K562 (cell line): ENCODE results near the gene KCTD7. TPM values are rescaled to one million over a fixed set of nuclear protein-coding genes. Genes with fewer than 3 reads are reported as not detected.
A peak's percentile ranks its signal among the peaks of the same experiment; 100 is the strongest.

Experiments
- ESRRA ChIP-seq: fragments of 450-650 bp; IDR thresholded peaks from 2 replicates; pipeline ENCODE4 v1.6.1; 2014; ENCODE audit warnings: low read depth, mild to moderate bottlenecking, moderate library complexity, borderline replicate concordance
- HSF4 ChIP-seq: fragments of 250-450 bp; sonication (Bioruptor Pico); IDR thresholded peaks from 2 replicates; pipeline ENCODE4 v2.1.2; 2022; ENCODE audit warnings: mild to moderate bottlenecking, moderate library complexity, borderline replicate concordance
- MXI1 ChIP-seq: IDR thresholded peaks from 2 replicates; pipeline ENCODE4 v1.6.1; 2011; ENCODE audit warnings: low read depth, mild to moderate bottlenecking, improper control_type of control experiment, low read length
- NFE2L1 ChIP-seq: fragments of 450-650 bp; IDR thresholded peaks from 2 replicates; pipeline ENCODE4 v1.6.1; 2016; ENCODE audit warnings: missing genetic modification characterization, low read depth, mild to moderate bottlenecking, missing compliant biosample characterization, moderate library complexity, borderline replicate concordance
- NFXL1 ChIP-seq: fragments of 450-650 bp; formaldehyde crosslinking; IDR thresholded peaks from 2 replicates; pipeline ENCODE4 v1.4.0; 2021; ENCODE audit warnings: mild to moderate bottlenecking
- NR2C2 ChIP-seq, 2 experiments: fragments of 200-800 bp in 1 of 2; sonication (Bioruptor generic) in 1 of 2; sonication (generic) in 1 of 2; formaldehyde crosslinking in 1 of 2; IDR thresholded peaks; 2 replicates each; pipeline versions ENCODE4 v1.6.1 to v1.8.0; 2016 to 2022; ENCODE audit warnings: mild to moderate bottlenecking in 1 of 2, missing compliant biosample characterization in 1 of 2, missing genetic modification characterization in 1 of 2, missing genetic modification reagents in 1 of 2
- PCBP2 ChIP-seq: fragments of 200-400 bp; formaldehyde crosslinking; IDR thresholded peaks from 2 replicates; pipeline ENCODE4 v1.6.1; 2018; ENCODE audit warnings: low read length, low read depth, mild to moderate bottlenecking, moderate library complexity; ENCODE audit not compliant: poor library complexity, severe bottlenecking
- PTRF ChIP-seq: fragments of 450-650 bp; IDR thresholded peaks from 2 replicates; pipeline ENCODE4 v1.6.1; 2016; ENCODE audit warnings: mild to moderate bottlenecking, missing genetic modification characterization, missing compliant biosample characterization
- RAD51 ChIP-seq: fragments of 450-650 bp; IDR thresholded peaks from 2 replicates; pipeline ENCODE4 v1.7.1; 2016; ENCODE audit warnings: low read depth, mild to moderate bottlenecking, borderline replicate concordance
- RHOXF2B ChIP-seq: fragments of 250-450 bp; sonication (Bioruptor Pico); conservative IDR thresholded peaks from 2 replicates; pipeline ENCODE4 v1.5.1; 2021
- SETDB1 ChIP-seq: IDR thresholded peaks from one replicate; pipeline ENCODE4 v1.6.1; 2012; ENCODE audit warnings: low read length, control low read depth, inconsistent platforms
- SMARCA4 ChIP-seq: fragments of 450-650 bp; IDR thresholded peaks from 2 replicates; pipeline ENCODE4 v1.6.1; 2016
- U2AF2 ChIP-seq: fragments of 200-400 bp; formaldehyde crosslinking; optimal IDR thresholded peaks from 2 replicates; pipeline ENCODE3; 2017; ENCODE audit warnings: low read depth, mild to moderate bottlenecking, low read length
- USF2 ChIP-seq: sonication (generic); formaldehyde crosslinking; IDR thresholded peaks from 2 replicates; pipeline ENCODE4 v1.5.0; 2020; ENCODE audit warnings: missing genetic modification reagents
- ZNF282 ChIP-seq: sonication (generic); formaldehyde crosslinking; IDR thresholded peaks from 2 replicates; pipeline ENCODE4 v1.8.1; 2023; ENCODE audit warnings: missing genetic modification reagents
- ZNF408 ChIP-seq: fragments of 250-450 bp; sonication (Bioruptor Pico); IDR thresholded peaks from 2 replicates; pipeline ENCODE4 v1.4.0; 2020; ENCODE audit warnings: low read depth, mild to moderate bottlenecking, moderate library complexity
- ZNF551 ChIP-seq: fragments of 250-450 bp; sonication (Bioruptor Pico); IDR thresholded peaks from 2 replicates; pipeline ENCODE4 v1.5.0; 2021; ENCODE audit warnings: mild to moderate bottlenecking, moderate library complexity
- ZNF609 ChIP-seq: sonication (generic); formaldehyde crosslinking; IDR thresholded peaks from 2 replicates; pipeline ENCODE4 v1.8.1; 2023; ENCODE audit warnings: missing genetic modification reagents, mild to moderate bottlenecking, borderline replicate concordance
- ZNF696 ChIP-seq: fragments of 250-450 bp; sonication (Bioruptor Pico); conservative IDR thresholded peaks from 2 replicates; pipeline ENCODE4 v1.4.0; 2020; ENCODE audit warnings: mild to moderate bottlenecking, moderate library complexity
- polyA plus RNA-seq, 8 experiments: library from polyadenylated mRNA; depleted of rRNA in 4 of 8; stranded (reverse) in 5 of 8; unstranded in 3 of 8; fragments of >200 nt; fragmentation: Nextera tagmentation in 2 of 8; fragmentation: Illumina TruSeq in 1 of 8; extraction: Ambion mirVana in 2 of 8; extraction: Trizol in 1 of 8; gene quantifications; 2 replicates each; pipeline versions ENCODE4 v1.2.1 to v1.2.3, GENCODE V29; 2011 to 2014; ENCODE audit warnings: inconsistent platforms in 1 of 8, missing spikeins in 1 of 8
- total RNA-seq, 7 experiments: library from RNA; depleted of rRNA in 6 of 7; stranded (reverse); fragments of >200 nt in 6 of 7; fragmentation: Illumina TruSeq in 2 of 7; extraction: Trizol in 2 of 7; gene quantifications; 2 replicates each; pipeline versions ENCODE4 v1.2.1 to v1.2.3, GENCODE V29; 2011 to 2021; ENCODE audit warnings: low replicate concordance in 1 of 7

Gene KCTD7
- total and polyA plus RNA-seq, 9 of the 15 experiments (the other 6 are each of a cell fraction or from before 2014, with no cell fraction given): 1.5 to 26.0 (median 9.0) TPM

- TF ChIP-seq ZNF408 (CRISPR knock-in tag) (no peak), NFXL1 (CRISPR knock-in tag) (no peak), ZNF609 (CRISPR knock-in tag) (no peak), ZNF282 (0 out of 2 replicates have a peak, but pooled peaks have one; percentile 64), HSF4 (CRISPR knock-in tag) (no peak), PTRF (tag) (no peak), MXI1 (no peak), SMARCA4 (no peak), ZNF551 (CRISPR knock-in tag) (no peak), ZNF696 (no peak), RAD51 (no peak), RHOXF2B (CRISPR knock-in tag) (no peak), U2AF2 (no peak), NR2C2 (CRISPR knock-in tag; IDR thresholded peaks at IDR 0.05) (0 out of 2 replicates have a peak, but pooled peaks have one; percentile 52), NR2C2 (tag; IDR thresholded peaks at IDR 0.05) (peak; percentile 87), USF2 (CRISPR knock-in tag) (no peak), ESRRA (peak; percentile 49; the same call in 1 of the 2 replicates), PCBP2 (no peak), NFE2L1 (tag) (no peak), SETDB1 (no peak)
Measured at GRCh38 chr7:66628361-66629221, at the start of gene KCTD7 (continued).
